Mesenchymal stem cell (in vitro differentiated cells and primary cell): ENCODE results near the gene DACT2.

Source experiments
- DNase-seq: peaks from one replicate; pipeline ENCODE4 v3.0.0-alpha.2; 2013
- H2AFZ ChIP-seq: one replicate; pipeline ENCODE4 v1.6.1; 2013; ENCODE audit warnings: low read depth, mild to moderate bottlenecking, control low read depth, inconsistent platforms, low read length, moderate library complexity
- H2AK5ac ChIP-seq: 2 replicates; pipeline ENCODE4 v1.6.1; 2013; ENCODE audit warnings: low read length, moderate library complexity, mild to moderate bottlenecking, inconsistent platforms; ENCODE audit not compliant: severe bottlenecking
- H2BK120ac ChIP-seq: one replicate; pipeline ENCODE4 v1.6.1; 2013; ENCODE audit warnings: low read depth, mild to moderate bottlenecking, inconsistent platforms, low read length, moderate library complexity
- H2BK12ac ChIP-seq, 2 experiments: one replicate each; pipeline ENCODE4 v1.6.1; 2013; ENCODE audit warnings: inconsistent platforms in 2 of 2, low read length in 2 of 2, mild to moderate bottlenecking in 2 of 2, moderate library complexity in 2 of 2, control low read depth in 1 of 2
- H2BK15ac ChIP-seq: one replicate; pipeline ENCODE4 v1.6.1; 2013; ENCODE audit warnings: mild to moderate bottlenecking, low read depth, inconsistent platforms; ENCODE audit not compliant: poor library complexity, severe bottlenecking
- H2BK5ac ChIP-seq: 2 replicates; pipeline ENCODE4 v1.6.1; 2013; ENCODE audit warnings: low read depth, mild to moderate bottlenecking, low read length, control low read depth, inconsistent platforms; ENCODE audit not compliant: poor library complexity, severe bottlenecking
- H3K14ac ChIP-seq, 2 experiments: one replicate each; pipeline ENCODE4 v1.6.1; 2013; ENCODE audit warnings: inconsistent platforms in 2 of 2, low read length in 2 of 2, control low read depth in 1 of 2, mild to moderate bottlenecking in 1 of 2, moderate library complexity in 1 of 2
- H3K18ac ChIP-seq, 2 experiments: one replicate each; pipeline ENCODE4 v1.6.1; 2013; ENCODE audit warnings: inconsistent platforms in 2 of 2, low read length in 2 of 2, control low read depth in 1 of 2, low read depth in 1 of 2, mild to moderate bottlenecking in 1 of 2
- H3K23ac ChIP-seq, 2 experiments: one replicate each; pipeline ENCODE4 v1.6.1; 2013; ENCODE audit warnings: inconsistent platforms in 2 of 2, low read length in 2 of 2, mild to moderate bottlenecking in 2 of 2, moderate library complexity in 2 of 2, control low read depth in 1 of 2
- H3K27ac ChIP-seq: 2 replicates; pipeline ENCODE4 v1.5.1; 2013; ENCODE audit warnings: mild to moderate bottlenecking, moderate library complexity, low read length, control low read depth, inconsistent platforms; ENCODE audit not compliant: poor library complexity, severe bottlenecking
- H3K27me3 ChIP-seq, 2 experiments: 2 replicates each; pipeline versions ENCODE4 v1.6.1 to v1.7.0; 2013; ENCODE audit warnings: low read length in 2 of 2, mild to moderate bottlenecking in 2 of 2, moderate library complexity in 2 of 2, control low read depth in 1 of 2, inconsistent platforms in 1 of 2; ENCODE audit not compliant: control insufficient read depth in 1 of 2, insufficient read depth in 1 of 2
- H3K36me3 ChIP-seq, 2 experiments: 2 replicates each; pipeline versions ENCODE4 v1.6.1 to v1.7.0; 2013; ENCODE audit warnings: low read length in 2 of 2, control low read depth in 1 of 2, inconsistent platforms in 1 of 2, low read depth in 1 of 2, mild to moderate bottlenecking in 1 of 2; ENCODE audit not compliant: insufficient read depth in 2 of 2, control insufficient read depth in 1 of 2
- H3K4ac ChIP-seq, 2 experiments: one replicate each; pipeline ENCODE4 v1.6.1; 2013; ENCODE audit warnings: inconsistent platforms in 2 of 2, low read length in 2 of 2, mild to moderate bottlenecking in 2 of 2, moderate library complexity in 2 of 2, control low read depth in 1 of 2, low read depth in 1 of 2
- H3K4me1 ChIP-seq: 2 replicates; pipeline ENCODE4 v1.6.1; 2013; ENCODE audit warnings: low read depth, low read length, control low read depth; ENCODE audit not compliant: control insufficient read depth, insufficient read depth
- H3K4me2 ChIP-seq: 2 replicates; pipeline ENCODE4 v1.6.1; 2013; ENCODE audit warnings: low read length, mild to moderate bottlenecking, inconsistent platforms; ENCODE audit not compliant: poor library complexity, severe bottlenecking
- H3K4me3 ChIP-seq, 2 experiments: 2 replicates each; pipeline versions ENCODE4 v1.5.1 to v1.7.0; 2013; ENCODE audit warnings: low read length in 2 of 2, mild to moderate bottlenecking in 2 of 2, control low read depth in 1 of 2, low read depth in 1 of 2; ENCODE audit not compliant: insufficient read depth in 1 of 2
- H3K79me1 ChIP-seq: replicated peaks from 2 replicates; pipeline ENCODE4 v1.6.1; 2013; ENCODE audit warnings: mild to moderate bottlenecking, control low read depth, low read length, inconsistent platforms; ENCODE audit not compliant: poor library complexity, severe bottlenecking
- H3K9ac ChIP-seq: 2 replicates; pipeline ENCODE4 v1.7.0; 2013; ENCODE audit warnings: mild to moderate bottlenecking, low read length, moderate library complexity
- H3K9me3 ChIP-seq: 2 replicates; pipeline ENCODE4 v1.7.0; 2013; ENCODE audit warnings: mild to moderate bottlenecking, low read length; ENCODE audit not compliant: control insufficient read depth
- H4K8ac ChIP-seq: one replicate; pipeline ENCODE4 v1.6.1; 2013; ENCODE audit warnings: inconsistent platforms, mild to moderate bottlenecking, low read length, moderate library complexity
- H4K91ac ChIP-seq: one replicate; pipeline ENCODE4 v1.6.1; 2013; ENCODE audit warnings: mild to moderate bottlenecking, low read length, inconsistent platforms
- WGBS: methylation state at CpG from one replicate; pipeline ENCODE4 v1.1.7; 2013; ENCODE audit warnings: mixed read lengths; 5-methylcytosine and 5-hydroxymethylcytosine counted together

The DACT2 gene

DNA sequence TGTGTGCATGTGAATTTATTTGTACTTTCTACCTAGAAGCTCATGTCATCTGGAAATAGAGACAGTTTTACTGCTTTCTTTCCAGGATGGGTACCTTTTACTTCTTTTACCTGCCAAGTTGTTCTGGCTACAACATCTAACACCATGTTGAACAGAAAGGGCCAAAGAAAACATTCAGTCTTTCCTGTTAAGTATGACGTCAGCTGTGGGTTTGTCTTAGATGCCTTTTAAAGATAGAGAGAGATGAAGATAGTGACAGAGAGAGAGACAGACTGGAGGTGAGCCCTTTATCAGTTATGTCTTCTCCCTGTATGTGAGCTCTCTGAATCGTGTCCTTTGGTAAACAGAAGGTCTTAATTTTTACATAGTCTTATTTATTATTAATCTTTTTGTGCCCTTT, 3.4 kb upstream of the DACT2 start:
- Histone ChIP-seq H3K23ac (no peak overlapping the region), H4K91ac (no peak overlapping the region), H2BK15ac (no peak overlapping the region), H3K4me2 (no peak overlapping the region), H3K9ac (no peak overlapping the region), H3K36me3 (no peaks in the 10 kb centered on the region), H3K79me1 (no peaks in the 10 kb centered on the region), H3K27me3 (peaks cover 21 to 57% of the 10 kb centered on the region in 2 experiments), H3K27ac (no peak overlapping the region), H2AK5ac (no peak overlapping the region), H3K4ac (no peak overlapping the region), H3K9me3 (peaks cover 13% of the 10 kb centered on the region), H3K14ac (no peak overlapping the region), H2BK120ac (no peak overlapping the region), H3K4me3 (no peak overlapping the region), H2AFZ (no peak overlapping the region), H4K8ac (no peak overlapping the region), H2BK12ac (no peak overlapping the region), H3K18ac (no peak overlapping the region), H3K4me1 (peaks cover 15% of the 10 kb centered on the region), H2BK5ac (no peak overlapping the region)
- WGBS = 82% methylated on average over 1 of the region's 2 CpGs
- no peak for DNase-seq

DNA sequence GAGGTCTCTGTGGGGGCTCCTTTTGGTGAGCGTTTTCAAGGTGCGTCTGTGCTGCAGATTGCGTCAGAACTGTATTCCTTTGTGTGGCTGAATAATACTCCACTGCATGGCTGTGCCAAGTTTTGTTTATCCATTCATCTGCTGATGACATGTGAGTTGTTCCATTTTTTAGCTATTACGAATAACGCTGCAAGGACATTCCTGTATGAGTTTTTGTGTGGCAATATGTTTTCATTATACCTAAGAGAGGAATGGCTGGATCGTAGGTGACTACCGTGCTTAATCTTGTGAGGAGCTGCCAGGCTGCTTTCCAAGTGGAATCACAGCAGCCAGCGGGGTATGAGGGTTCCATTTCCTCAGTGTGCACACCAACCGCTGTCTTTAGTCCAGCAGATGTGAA, 1.1 kb upstream of the DACT2 start:
- Histone ChIP-seq H2BK5ac (no peak overlapping the region), H3K4me2 (no peak overlapping the region)
- 90% methylated on average over 9 of the region's 9 CpGs for WGBS

DNA sequence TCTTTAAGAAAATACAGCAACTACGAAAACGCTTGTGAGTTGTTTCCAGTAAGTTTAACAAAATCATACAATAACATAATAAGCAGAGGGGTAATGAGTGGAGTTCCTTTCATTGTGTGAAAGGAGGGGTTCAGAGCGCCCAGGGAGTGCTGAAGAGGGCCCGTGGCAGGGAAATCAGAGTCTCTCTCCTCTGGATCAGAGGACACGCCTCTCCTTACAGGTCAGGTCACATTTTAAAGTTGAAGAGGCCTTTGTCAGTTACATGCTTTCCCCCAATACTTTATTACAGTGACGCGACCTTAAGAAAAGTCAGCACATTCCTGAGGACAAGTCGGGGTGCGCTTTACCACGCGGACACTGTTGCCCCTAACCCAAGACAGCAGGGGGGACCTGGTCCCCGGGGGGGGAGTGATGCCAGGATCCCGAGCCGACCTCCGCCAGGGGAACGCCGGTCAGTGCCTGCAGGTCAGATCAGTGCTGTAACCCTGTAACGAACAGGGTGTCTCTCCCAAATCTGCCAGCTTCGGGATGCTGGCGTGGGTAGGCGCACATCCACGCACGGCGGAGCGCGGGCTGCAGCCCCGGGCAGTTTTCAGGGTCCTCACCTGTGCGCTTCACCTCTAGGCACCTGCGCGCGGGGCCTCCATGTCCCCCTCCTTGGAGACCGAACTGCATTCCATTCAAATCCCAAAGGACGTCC, 848 bp downstream of the DACT2 start:
- Histone ChIP-seq H3K9me3 (peaks cover 13% of the 10 kb centered on the region), H2AFZ (no peak overlapping the region), H4K91ac (no peak overlapping the region), H3K9ac (no peak overlapping the region), H3K36me3 (no peaks in the 10 kb centered on the region), H2BK5ac (no peak overlapping the region), H3K27ac (no peak overlapping the region), H2AK5ac (no peak overlapping the region), H3K14ac (no peak overlapping the region), H2BK12ac (no peak overlapping the region), H4K8ac (no peak overlapping the region), H2BK15ac (no peak overlapping the region), H3K4me1 (peaks cover 24% of the 10 kb centered on the region), H3K79me1 (no peaks in the 10 kb centered on the region), H3K23ac (no peak overlapping the region), H3K18ac (no peak overlapping the region), H3K4me2 (peak overlapping the region; percentile 95), H3K4ac (no peak overlapping the region), H2BK120ac (no peak overlapping the region), H3K4me3 (no peak overlapping the region), H3K27me3 (peaks cover 33 to 63% of the 10 kb centered on the region in 2 experiments)
- no peak for DNase-seq
- WGBS = 14% methylated on average over 31 of the region's 33 CpGs

More for the DNA sequence above, 1.1 kb upstream of the DACT2 start:
- Histone ChIP-seq H3K18ac (no peak overlapping the region), H2BK120ac (no peak overlapping the region), H3K4ac (no peak overlapping the region), H4K8ac (no peak overlapping the region), H3K4me1 (peaks cover 11% of the 10 kb centered on the region), H3K4me3 (no peak overlapping the region), H3K79me1 (no peaks in the 10 kb centered on the region), H3K23ac (no peak overlapping the region), H3K14ac (no peak overlapping the region), H3K27ac (no peak overlapping the region), H2BK15ac (no peak overlapping the region), H3K27me3 (peaks cover 24 to 57% of the 10 kb centered on the region in 2 experiments), H2BK12ac (no peak overlapping the region), H3K9me3 (peaks cover 13% of the 10 kb centered on the region), H3K9ac (no peak overlapping the region), H2AFZ (no peak overlapping the region), H3K36me3 (no peaks in the 10 kb centered on the region), H2AK5ac (no peak overlapping the region), H4K91ac (no peak overlapping the region)
- no peak for DNase-seq

DNA sequence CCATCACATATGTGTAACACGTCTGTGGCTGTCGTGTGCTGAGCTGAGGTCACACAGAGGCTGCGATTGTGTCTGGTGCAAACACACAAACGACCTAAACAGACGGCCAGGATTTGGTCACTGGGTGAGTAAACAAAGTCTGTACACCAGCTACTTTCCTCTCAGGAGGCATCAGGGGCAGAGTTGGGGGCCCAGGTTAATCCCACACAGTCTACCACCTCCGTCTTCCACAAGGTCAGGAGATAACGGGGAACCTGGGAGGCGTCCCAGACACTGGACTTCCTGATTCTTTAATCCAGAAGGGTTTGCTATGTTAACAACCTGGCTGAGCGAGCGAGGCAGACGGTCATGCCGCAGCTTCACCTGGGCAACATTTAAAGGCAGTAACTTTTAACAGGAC, 1.5 kb downstream of the DACT2 start:
- H3K9me3 ChIP-seq = peaks cover 13% of the 10 kb centered on the region

More for the DNA sequence above, 1.5 kb downstream of the DACT2 start:
- Histone ChIP-seq H4K91ac (no peak overlapping the region), H3K4me3 (no peak overlapping the region), H2BK120ac (no peak overlapping the region), H3K27ac (no peak overlapping the region), H3K4me2 (no peak overlapping the region), H3K9ac (no peak overlapping the region), H3K14ac (no peak overlapping the region), H2AK5ac (no peak overlapping the region), H3K18ac (no peak overlapping the region), H3K27me3 (peaks cover 33 to 61% of the 10 kb centered on the region in 2 experiments), H2BK15ac (no peak overlapping the region), H2BK5ac (no peak overlapping the region), H3K4ac (no peak overlapping the region), H4K8ac (no peak overlapping the region), H3K4me1 (peaks cover 26% of the 10 kb centered on the region), H2BK12ac (no peak overlapping the region), H3K79me1 (no peaks in the 10 kb centered on the region), H2AFZ (no peak overlapping the region), H3K36me3 (no peaks in the 10 kb centered on the region), H3K23ac (no peak overlapping the region)
- 35% methylated on average over 8 of the region's 12 CpGs for WGBS
- DNase-seq = no peak
